D721Med (cell line): Measurements from ENCODE around the gene STEAP3.

ENCODE experiments used
- DNase-seq: peaks from one replicate; pipeline ENCODE4 v3.0.0; 2011; ENCODE audit warnings: low spot score; ENCODE audit not compliant: insufficient read length
- FAIRE-seq: peaks from 2 replicates; lab custom pipeline; 2011; peaks lifted over from hg19 to GRCh38; lab: Jason Lieb, UNC
- TF ChIP-seq, protein P1 (sequence below): IDR thresholded peaks from 2 replicates; pipeline ENCODE4 v1.5.1; 2012; ENCODE audit warnings: mild to moderate bottlenecking, control low read depth; ENCODE audit not compliant: insufficient read depth; ENCODE audit errors: missing control alignments

STEAP3 gene

DNA sequence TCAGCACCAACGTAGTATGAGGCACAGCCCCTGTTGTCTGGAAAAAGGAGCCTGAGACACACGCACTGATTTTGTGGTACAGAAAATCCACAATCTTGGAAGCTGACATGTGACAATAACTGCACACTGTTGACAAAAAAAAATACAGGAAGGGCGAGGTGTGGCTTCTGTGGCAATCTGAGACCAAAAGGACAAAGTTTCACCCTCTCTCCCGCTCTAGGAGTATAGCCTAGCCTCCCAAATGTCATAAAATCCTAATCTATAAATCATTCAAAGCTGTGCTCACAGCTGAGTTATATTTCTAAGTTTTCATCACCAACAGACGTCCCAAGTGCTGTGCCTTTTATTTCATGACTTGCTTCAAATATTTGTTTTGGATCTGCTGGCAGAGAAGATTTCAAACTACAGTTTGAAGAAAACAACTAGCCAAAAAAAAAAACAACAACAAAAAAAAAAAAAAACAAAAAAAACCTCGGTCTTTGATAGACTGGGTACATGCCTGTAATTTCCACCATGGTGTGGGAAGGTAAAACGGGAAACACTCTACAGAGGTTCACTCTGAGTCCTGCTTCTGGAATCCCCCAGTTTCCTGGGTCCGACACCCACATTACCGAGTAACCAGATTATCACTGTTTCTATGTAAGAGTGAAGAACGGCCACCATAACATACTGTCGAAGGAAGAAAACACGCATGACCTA is 82.0 kb downstream of the STEAP3 start:
- FAIRE-seq (no peak), DNase-seq (no peak)
- TF ChIP-seq, protein P1, sequence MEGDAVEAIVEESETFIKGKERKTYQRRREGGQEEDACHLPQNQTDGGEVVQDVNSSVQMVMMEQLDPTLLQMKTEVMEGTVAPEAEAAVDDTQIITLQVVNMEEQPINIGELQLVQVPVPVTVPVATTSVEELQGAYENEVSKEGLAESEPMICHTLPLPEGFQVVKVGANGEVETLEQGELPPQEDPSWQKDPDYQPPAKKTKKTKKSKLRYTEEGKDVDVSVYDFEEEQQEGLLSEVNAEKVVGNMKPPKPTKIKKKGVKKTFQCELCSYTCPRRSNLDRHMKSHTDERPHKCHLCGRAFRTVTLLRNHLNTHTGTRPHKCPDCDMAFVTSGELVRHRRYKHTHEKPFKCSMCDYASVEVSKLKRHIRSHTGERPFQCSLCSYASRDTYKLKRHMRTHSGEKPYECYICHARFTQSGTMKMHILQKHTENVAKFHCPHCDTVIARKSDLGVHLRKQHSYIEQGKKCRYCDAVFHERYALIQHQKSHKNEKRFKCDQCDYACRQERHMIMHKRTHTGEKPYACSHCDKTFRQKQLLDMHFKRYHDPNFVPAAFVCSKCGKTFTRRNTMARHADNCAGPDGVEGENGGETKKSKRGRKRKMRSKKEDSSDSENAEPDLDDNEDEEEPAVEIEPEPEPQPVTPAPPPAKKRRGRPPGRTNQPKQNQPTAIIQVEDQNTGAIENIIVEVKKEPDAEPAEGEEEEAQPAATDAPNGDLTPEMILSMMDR: no peak

DNA sequence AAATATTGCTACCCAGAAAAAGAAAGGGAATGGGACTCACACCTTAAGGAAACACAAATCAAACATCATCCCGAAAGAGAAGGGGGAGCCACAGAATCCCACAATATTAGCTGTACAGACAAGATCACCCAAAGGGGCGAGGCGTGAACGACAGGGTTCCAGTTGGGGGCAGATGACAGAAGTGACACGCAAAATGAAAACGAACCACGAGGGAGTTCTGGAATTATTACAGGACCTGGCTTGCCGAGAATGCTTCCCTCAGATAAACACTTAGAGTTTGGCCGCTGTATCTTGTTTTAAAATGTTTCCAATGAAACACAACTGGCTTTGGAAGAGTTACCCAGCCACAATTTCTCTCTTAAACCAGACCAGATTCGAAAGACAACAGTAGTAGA is 82.6 kb downstream of the STEAP3 start:
- no peak for FAIRE-seq
- TF ChIP-seq, protein P1: no peak
- no peak for DNase-seq

DNA sequence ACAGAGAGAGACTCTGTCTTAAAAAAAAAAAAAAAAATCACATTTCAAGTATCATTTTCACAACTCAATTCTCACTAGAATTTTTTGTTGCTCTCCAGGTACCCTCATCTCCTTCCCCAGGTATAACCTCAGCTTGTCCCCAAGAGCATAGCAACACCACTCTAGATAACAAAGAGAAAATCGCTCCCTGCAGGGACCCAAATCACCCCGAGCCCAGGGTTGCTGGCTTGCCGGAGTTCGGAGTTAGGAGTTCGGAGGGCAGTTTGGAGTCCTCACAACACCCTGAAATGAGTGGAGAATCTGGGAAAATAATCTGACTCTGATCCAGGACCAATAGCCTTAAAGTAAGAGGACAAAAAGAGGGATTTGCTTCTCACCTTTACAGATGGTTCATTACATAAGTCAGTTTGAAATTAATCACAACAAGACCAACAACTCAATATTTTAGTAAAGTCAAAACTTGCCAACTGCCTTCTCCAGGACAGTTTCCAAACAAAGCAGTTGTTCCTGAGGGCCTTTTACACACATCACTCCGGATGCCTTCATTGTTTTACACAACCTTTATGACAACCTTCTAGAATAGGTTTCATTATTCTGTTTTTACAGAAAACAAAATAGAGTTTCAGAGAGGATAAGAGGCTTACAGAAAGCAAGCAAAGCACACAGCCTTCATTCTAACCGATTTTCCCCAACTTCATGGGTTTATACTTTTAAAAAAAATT is 83.9 kb downstream of the STEAP3 start:
- FAIRE-seq: no peak
- DNase-seq: no peak
- TF ChIP-seq, protein P1: no peak

DNA sequence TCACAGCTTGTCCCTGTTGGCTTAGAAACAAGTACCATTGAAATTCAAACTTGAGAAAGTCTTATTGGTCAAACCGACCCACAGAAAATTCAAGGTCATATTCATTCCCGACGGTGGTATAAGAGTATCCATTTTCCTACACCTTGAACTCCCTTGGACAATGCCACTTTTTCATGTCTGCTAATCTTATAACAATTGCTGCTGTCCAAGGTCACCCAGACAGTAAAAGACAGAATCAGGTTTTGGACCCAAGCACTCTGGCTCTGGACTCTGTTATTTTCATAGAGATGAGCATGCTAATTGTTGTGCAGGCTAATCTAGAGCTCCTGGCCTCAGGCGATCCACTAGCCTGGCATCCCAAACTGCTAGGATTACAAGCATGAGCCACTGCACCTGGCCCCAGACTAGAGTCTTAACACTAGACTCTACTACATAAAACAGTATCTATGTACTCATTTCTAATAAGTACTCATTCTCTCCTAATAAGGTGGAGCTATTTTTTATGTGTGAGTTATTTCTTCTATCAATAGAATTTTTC is 85.2 kb downstream of the STEAP3 start:
- TF ChIP-seq, protein P1: no peak
- no peak for FAIRE-seq
- no peak for DNase-seq

DNA sequence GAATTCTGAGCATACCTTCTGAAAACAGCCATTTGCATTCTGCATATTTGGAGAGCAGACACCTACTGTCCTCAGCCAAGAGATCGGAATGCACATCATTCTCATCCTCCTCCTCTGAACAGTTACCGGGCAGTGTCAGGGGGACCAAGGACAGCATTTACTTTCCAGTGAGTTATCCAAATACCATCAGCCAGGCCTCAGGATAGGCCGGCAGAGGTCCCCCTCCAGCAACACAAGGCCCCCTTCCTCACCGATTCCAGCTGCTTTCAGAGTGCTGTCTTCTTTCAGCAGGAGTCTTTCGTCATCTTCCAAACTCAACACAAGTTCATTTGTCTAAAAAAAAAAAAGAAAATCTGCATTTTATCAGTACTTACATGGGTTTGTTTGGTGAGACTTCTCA is 87.7 kb downstream of the STEAP3 start:
- no peak for DNase-seq
- FAIRE-seq: no peak

DNA sequence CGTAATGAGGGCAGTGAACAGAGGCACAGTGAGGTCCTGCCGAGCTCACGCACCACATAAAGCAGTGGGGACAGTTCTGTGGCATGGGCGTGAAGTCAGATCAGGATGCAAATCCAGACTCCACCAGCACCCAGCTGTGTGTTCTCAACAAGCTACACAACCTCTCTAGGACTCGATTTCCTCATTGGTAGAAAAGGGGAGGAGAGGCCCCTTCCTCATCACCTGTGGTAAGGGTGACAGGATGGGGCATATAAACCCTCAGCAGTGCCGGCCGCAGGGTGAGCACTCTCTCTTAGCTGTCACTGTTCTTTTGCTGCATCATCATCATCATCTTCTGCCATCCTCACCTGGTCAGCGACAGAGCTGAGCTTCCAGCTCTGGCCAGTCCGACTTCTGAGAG is 88.2 kb downstream of the STEAP3 start:
- TF ChIP-seq, protein P1: no peak
- no peak for DNase-seq
- no peak for FAIRE-seq

More for the DNA sequence above, 87.7 kb downstream of the STEAP3 start:
- TF ChIP-seq, protein P1: no peak
